ENCODE data around the gene HTT. TPM values are rescaled to one million over a fixed set of nuclear protein-coding genes. Genes with fewer than 3 reads are reported as not detected.

The HTT gene
- total RNA-seq, 2 experiments from 2014 or later: 72.0 to 83.7 TPM

DNA sequence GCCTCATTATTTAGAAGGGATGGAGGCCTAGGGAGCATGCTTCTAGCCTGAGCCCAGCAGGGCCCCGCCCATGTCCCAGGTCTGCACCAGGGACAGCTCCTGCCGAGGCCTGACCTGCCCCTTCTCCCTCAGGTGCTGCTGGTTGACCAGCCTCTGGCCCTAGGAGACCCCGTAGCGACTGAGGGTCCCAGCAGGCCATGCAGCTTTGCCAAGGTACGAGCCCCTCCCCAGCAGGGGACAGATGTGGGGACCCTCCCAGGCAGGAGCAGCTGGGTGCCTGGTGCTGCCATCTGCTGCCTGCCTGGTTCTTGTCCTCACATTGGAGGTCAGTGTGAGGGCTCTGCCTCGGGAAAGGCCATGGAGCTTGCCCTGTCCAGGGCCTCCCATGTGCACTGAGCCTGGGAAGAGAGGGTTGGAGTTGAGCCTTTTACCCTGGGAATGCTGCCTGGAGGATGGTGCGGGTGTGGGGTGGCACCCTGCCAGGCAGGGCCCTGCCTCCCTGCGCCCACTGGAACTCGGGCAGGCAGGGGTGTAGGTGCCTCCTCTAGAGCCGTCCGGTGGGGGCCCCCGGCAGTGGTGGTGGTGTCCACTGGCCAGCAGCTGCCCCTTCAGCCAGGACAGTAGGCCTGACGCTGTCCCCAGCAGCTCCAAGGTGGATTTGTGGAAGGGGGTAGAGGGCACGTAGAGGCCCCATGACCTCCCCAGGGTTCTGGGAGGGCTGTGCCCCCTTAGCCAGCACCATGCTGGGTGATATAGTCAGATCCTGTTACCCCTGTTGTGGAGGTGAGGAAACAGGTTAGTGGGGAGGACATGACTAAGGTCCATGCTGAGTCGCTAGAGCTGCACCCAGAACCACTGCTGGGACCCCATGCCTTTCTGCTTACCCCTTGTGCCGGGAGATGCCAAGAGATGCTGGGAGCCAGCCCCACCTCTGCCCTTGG is 172.2 kb downstream of the HTT start:
- H3K4me3 Mint-ChIP-seq: no peak overlapping the region
- peak overlapping the region; percentile 25 for H3K27ac Mint-ChIP-seq
- H3K27me3 Mint-ChIP-seq: no peaks in the 10 kb centered on the region
- H3K9me3 Mint-ChIP-seq: no peaks in the 10 kb centered on the region
- peaks cover 19% of the 10 kb centered on the region for H3K4me1 Mint-ChIP-seq
- ChIA-PET CTCF (interaction anchor here (1.2 to 2.3 kb wide), 2 partner anchors 10 to 22 kb away, joined by 4 to 7 read pairs; no protein-coding TSS in a partner anchor), POLR2A (no interaction called here)
- no peak for DNase-seq
- H3K36me3 Mint-ChIP-seq (ENCODE audit: low read depth): peaks cover 1% of the 10 kb centered on the region

DNA sequence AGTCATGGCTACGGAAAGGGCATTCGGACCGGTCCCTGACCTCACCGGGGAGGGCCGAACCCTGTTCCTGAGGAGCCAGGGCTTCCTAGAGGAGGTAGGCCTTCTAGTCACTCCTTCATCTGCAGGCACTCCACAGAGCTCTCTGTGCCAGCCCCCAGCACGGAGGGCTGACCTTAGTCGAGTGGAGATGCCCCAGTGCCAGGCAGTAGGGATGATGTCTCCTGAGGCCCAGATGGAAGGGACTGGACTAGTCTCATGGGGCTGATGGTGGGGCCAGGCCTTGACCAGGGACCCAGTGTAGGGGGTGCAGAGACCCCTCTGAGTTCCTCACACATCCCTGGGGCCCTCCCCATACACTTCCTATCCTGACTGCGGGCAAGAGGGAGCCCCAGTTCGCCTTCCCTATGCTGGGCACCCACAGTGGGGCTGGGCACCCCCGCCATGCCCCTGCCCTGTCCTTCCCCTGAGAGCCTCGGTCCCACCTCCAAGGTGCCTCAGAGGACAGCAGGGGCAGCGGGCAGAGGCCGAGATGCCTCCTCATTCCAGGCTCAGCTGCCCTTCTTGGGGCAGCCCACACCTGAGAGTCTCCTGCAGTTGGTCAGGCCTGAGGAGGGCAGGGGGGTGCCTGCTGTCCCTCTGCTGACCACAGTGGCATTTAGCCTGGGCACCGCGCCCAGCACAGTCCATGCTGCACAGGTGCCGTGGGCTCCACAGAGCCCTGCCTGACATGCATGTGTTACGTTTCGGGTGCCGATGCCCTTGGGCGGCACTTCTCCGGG is 173.1 kb downstream of the HTT start:
- no peaks in the 10 kb centered on the region for H3K9me3 Mint-ChIP-seq
- ChIA-PET POLR2A (no interaction called here), CTCF (no interaction called here)
- H3K27me3 Mint-ChIP-seq: no peaks in the 10 kb centered on the region
- H3K4me3 Mint-ChIP-seq: no peak overlapping the region
- DNase-seq: no peak
- H3K4me1 Mint-ChIP-seq: peaks cover 14% of the 10 kb centered on the region
- no peaks in the 10 kb centered on the region for H3K36me3 Mint-ChIP-seq (ENCODE audit: low read depth)
- no peak overlapping the region for H3K27ac Mint-ChIP-seq

- peaks cover 8% of the 10 kb centered on the region for H3K4me1 Mint-ChIP-seq
- no peak for DNase-seq
- no peaks in the 10 kb centered on the region for H3K36me3 Mint-ChIP-seq (ENCODE audit: low read depth)
- CTCF ChIA-PET: no interaction called here
- no peaks in the 10 kb centered on the region for H3K27me3 Mint-ChIP-seq
- H3K4me3 Mint-ChIP-seq: no peak overlapping the region
- H3K9me3 Mint-ChIP-seq: no peaks in the 10 kb centered on the region
- POLR2A ChIA-PET: no interaction called here
- no peak overlapping the region for H3K27ac Mint-ChIP-seq
Observed at GRCh38 chr4:3248178-3248480, 173.6 kb downstream of the HTT start.

GRCh38 chr4:3248811-3249661 is 174.6 kb downstream of the HTT start, which contains the start of gene MSANTD1:
MSANTD1 (plus strand) TSS chr4:3249159; CDS start chr4:3249223, 64 bp downstream.
- no peaks in the 10 kb centered on the region for H3K27me3 Mint-ChIP-seq
- DNase-seq: no peak
- CTCF ChIA-PET: no interaction called here
- H3K4me3 Mint-ChIP-seq: no peak within 1 kb of the TSS
- POLR2A ChIA-PET: interaction anchor here (0.7 kb wide), 1 partner anchor 14 kb away, joined by 3 read pairs; no protein-coding TSS in a partner anchor
- no peaks in the 10 kb centered on the region for H3K4me1 Mint-ChIP-seq
- H3K9me3 Mint-ChIP-seq: no peaks in the 10 kb centered on the region
- H3K36me3 Mint-ChIP-seq (ENCODE audit: low read depth): no peaks in the 10 kb centered on the region
- H3K27ac Mint-ChIP-seq: no peak within 1 kb of the TSS

- Mint-ChIP-seq H3K27me3 (no peaks in the 10 kb centered on the region), H3K9me3 (no peaks in the 10 kb centered on the region), H3K27ac (peak overlapping the region; percentile 54), H3K36me3 (ENCODE audit: low read depth) (no peaks in the 10 kb centered on the region), H3K4me1 (no peaks in the 10 kb centered on the region), H3K4me3 (no peak overlapping the region)
- CTCF ChIA-PET: no interaction called here
- POLR2A ChIA-PET: interaction anchor here (0.7 kb wide), 1 partner anchor 13 kb away, joined by 3 read pairs; no protein-coding TSS in a partner anchor
- no peak for DNase-seq
Observed at GRCh38 chr4:3249711-3250437, 175.4 kb downstream of the HTT start.

- H3K4me1 Mint-ChIP-seq: no peaks in the 10 kb centered on the region
- H3K36me3 Mint-ChIP-seq (ENCODE audit: low read depth): no peaks in the 10 kb centered on the region
- DNase-seq: no peak
- H3K9me3 Mint-ChIP-seq: no peaks in the 10 kb centered on the region
- peak overlapping the region; percentile 54 for H3K27ac Mint-ChIP-seq
- no peaks in the 10 kb centered on the region for H3K27me3 Mint-ChIP-seq
- ChIA-PET POLR2A (no interaction called here), CTCF (no interaction called here)
- H3K4me3 Mint-ChIP-seq: no peak overlapping the region
Observed at GRCh38 chr4:3250438-3250955, 176.0 kb downstream of the HTT start.

DNA sequence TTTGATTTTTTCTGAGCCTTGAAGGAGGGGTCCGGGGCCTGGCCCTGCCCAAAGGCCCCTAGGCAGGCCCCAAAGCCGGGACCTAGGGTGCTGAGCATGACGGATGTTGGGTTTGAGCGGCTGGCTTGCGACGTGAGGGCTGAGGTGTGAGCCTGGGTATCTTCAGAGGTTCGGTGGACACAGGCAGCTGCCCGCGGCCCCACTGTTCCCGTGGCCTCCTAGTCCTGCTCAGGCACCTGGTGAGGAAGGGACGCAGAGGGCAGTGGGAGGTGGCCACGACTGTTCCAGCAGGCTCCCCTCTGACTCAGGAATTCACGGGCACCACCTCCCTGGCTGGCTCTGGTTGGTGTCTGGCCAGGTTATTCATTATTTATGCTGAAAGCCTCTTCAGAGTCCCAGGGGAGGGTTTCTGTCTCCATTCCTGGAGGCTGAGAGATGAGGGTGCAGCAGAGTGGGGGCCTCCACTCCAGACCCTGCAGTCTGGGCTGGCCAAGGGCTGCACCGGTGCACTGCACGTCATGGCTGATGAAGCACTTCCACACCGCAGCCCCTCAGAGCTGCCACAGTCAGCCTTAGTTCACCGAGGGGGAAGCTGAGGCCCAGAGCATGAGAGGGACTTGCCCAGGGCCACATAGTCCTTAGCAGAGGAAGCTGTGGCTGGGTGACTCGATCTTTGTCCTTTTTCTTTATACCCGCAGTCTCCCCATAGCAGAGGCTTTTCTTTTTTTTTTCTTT is 176.6 kb downstream of the HTT start:
- DNase-seq: no peak
- ChIA-PET CTCF (no interaction called here), POLR2A (no interaction called here)
- Mint-ChIP-seq H3K4me1 (no peaks in the 10 kb centered on the region), H3K4me3 (no peak overlapping the region), H3K9me3 (no peaks in the 10 kb centered on the region), H3K27ac (no peak overlapping the region), H3K36me3 (ENCODE audit: low read depth) (no peaks in the 10 kb centered on the region), H3K27me3 (no peaks in the 10 kb centered on the region)

- Mint-ChIP-seq H3K27ac (no peak overlapping the region), H3K36me3 (ENCODE audit: low read depth) (no peaks in the 10 kb centered on the region), H3K27me3 (no peaks in the 10 kb centered on the region), H3K4me1 (no peaks in the 10 kb centered on the region), H3K4me3 (no peak overlapping the region), H3K9me3 (no peaks in the 10 kb centered on the region)
- CTCF ChIA-PET: interaction anchor here (0.7 kb wide), 1 partner anchor 8 kb away, joined by 3 read pairs; no protein-coding TSS in a partner anchor
- POLR2A ChIA-PET: no interaction called here
- no peak for DNase-seq
Observed at GRCh38 chr4:3251691-3252479, 177.4 kb downstream of the HTT start.

DNA sequence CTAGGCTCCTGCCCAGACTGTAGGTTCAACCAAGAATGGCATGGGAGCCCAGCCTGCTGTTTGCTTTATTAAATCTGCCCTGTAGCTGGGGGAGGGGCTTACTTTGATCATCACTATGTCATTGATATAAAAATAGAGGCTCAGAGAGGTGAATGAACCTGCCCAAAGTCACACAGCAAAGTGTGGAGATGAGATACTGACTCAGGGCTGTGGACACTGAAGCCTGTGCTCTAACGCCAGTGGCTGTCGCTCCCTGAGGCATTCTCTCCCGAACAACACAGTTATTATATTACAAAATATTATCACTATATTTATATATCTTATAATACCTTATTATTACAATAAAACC is 178.0 kb downstream of the HTT start:
- H3K27ac Mint-ChIP-seq: no peak overlapping the region
- CTCF ChIA-PET: interaction anchor here (0.7 kb wide), 1 partner anchor 9 kb away, joined by 3 read pairs; no protein-coding TSS in a partner anchor
- H3K27me3 Mint-ChIP-seq: no peaks in the 10 kb centered on the region
- no peak overlapping the region for H3K4me3 Mint-ChIP-seq
- POLR2A ChIA-PET: no interaction called here
- H3K9me3 Mint-ChIP-seq: no peaks in the 10 kb centered on the region
- DNase-seq: no peak
- H3K36me3 Mint-ChIP-seq (ENCODE audit: low read depth): no peaks in the 10 kb centered on the region
- no peaks in the 10 kb centered on the region for H3K4me1 Mint-ChIP-seq

DNA sequence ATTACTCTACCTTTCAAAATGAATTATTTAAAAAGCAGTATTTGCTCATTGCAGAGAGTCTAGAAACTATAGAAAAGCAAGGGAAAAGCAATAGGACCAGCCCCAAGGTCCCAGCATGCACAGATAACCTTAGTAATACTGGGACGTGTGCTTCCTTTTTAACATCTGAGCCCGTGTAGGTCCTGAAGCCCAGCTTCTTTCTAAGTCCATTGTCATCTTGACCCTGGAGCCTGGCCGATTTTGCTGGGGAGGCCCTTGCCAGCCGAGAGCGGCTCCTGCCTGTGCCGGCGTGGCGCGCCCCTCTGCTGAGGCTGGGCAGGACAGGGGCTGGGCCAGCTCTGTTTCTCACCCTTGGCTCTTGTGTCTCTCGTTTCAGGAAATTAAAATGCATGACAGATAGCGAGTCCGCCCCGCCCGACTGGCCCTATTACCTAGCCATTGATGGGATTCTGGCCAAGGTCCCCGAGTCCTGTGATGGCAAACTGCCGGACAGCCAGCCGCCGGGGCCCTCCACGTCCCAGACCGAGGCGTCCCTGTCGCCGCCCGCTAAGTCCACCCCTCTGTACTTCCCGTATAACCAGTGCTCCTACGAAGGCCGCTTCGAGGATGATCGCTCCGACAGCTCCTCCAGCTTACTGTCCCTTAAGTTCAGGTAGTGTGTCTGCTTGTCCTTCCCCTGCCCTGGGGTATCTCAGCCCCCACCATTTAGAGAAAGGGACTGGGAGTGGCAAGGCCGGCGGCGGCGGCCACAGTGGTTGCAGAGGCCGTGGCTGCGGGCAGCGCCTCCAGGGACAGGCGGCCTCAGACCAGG is 178.6 kb downstream of the HTT start:
- Mint-ChIP-seq H3K4me1 (no peaks in the 10 kb centered on the region), H3K36me3 (ENCODE audit: low read depth) (no peaks in the 10 kb centered on the region)

More for the DNA sequence above, 178.6 kb downstream of the HTT start:
- ChIA-PET CTCF (interaction anchor here (0.6 to 0.7 kb wide), 2 partner anchors 9 to 1068 kb away, joined by 3 read pairs; no protein-coding TSS in a partner anchor), POLR2A (no interaction called here)
- Mint-ChIP-seq H3K27me3 (no peaks in the 10 kb centered on the region), H3K27ac (no peak overlapping the region), H3K9me3 (no peaks in the 10 kb centered on the region), H3K4me3 (no peak overlapping the region)
- no peak for DNase-seq
